ENCODE data around the gene KIRREL3. TPM values are rescaled to one million over a fixed set of nuclear protein-coding genes. Genes with fewer than 3 reads are reported as not detected.

KIRREL3 gene
- total and polyA plus RNA-seq, 2 of the 4 experiments (the other 2 are of a cell fraction) = 10.9 to 15.9 TPM

- H4K20me1 ChIP-seq (ENCODE audit: insufficient read depth, low read length) = no peaks in the 10 kb centered on the region
- no peak overlapping the region for H3K14ac ChIP-seq (replicated peaks; ENCODE audit: low read depth, low read length)
- no peak overlapping the region for H2BK120ac ChIP-seq (ENCODE audit: low read depth, low read length)
- H3K9ac ChIP-seq (ENCODE audit: low read depth, low read length) = no peak overlapping the region
- no peak overlapping the region for H2BK20ac ChIP-seq (ENCODE audit: low read depth, low read length)
- POLR2A ChIA-PET (ENCODE audit: unreplicated experiment) = no interaction called here
- H2AK9ac ChIP-seq (replicated peaks; ENCODE audit: low read depth, low read length, poor library complexity) = no peak overlapping the region
- intact Hi-C loops (cut with micrococcal nuclease) = no loop called here
- WGBS, 2 experiments (ENCODE audit: extremely low coverage in 2 of 2, insufficient read length in 1 of 2) = 59% methylated on average over 7 of the region's 21 CpGs; no CpG with 5 or more reads in 1 of the 2 experiments
- no peak overlapping the region for H3K4me3 ChIP-seq (ENCODE audit: insufficient read depth, low read depth, low read length)
- dilution Hi-C loops (cut with HindIII; ENCODE audit: low sequenced_read_pairs, unreplicated experiment) = no loop called here
- no peak overlapping the region for H4K5ac ChIP-seq (ENCODE audit: low read depth, low read length)
- H3K27me3 ChIP-seq (ENCODE audit: control insufficient read depth, insufficient read depth, low read length) = no peaks in the 10 kb centered on the region
- H3K4me1 ChIP-seq (ENCODE audit: control insufficient read depth, insufficient read depth, low read length) = peaks cover 5% of the 10 kb centered on the region
- H3K9me1 ChIP-seq (ENCODE audit: insufficient read depth, low read length) = peaks cover 5% of the 10 kb centered on the region; the same call in 1 of the 2 replicates
- no peaks in the 10 kb centered on the region for H3K36me3 ChIP-seq (ENCODE audit: control insufficient read depth, insufficient read depth, low read length)
- H2AK5ac ChIP-seq (ENCODE audit: low read depth, low read length) = no peak overlapping the region
- BruUV-seq (replicated peaks) = no TSS peak
- no peaks in the 10 kb centered on the region for H3K9me3 ChIP-seq (ENCODE audit: control insufficient read depth, insufficient read depth, low read length)
- in situ Hi-C loops (cut with MboI; ENCODE audit: low sequenced_read_pairs) = no loop called here
- no peak overlapping the region for H3K56ac ChIP-seq (ENCODE audit: extremely low read depth, insufficient read depth, low read length)
- peak; percentile 41 for ATAC-seq (ENCODE audit: low read depth)
- no peak overlapping the region for H3K27ac ChIP-seq (ENCODE audit: insufficient read depth, low read length)
- H3K18ac ChIP-seq (ENCODE audit: low read depth, low read length) = no peak overlapping the region
- H3K4ac ChIP-seq (ENCODE audit: low read depth, low read length) = no peak overlapping the region
- H4K8ac ChIP-seq (ENCODE audit: low read depth in 2 of 2, low read length in 2 of 2) = no peak overlapping the region
- H3K79me1 ChIP-seq (ENCODE audit: low read depth in 1 of 2, low read length in 2 of 2) = no peaks in the 10 kb centered on the region
- DNase-seq = peak; percentile 41
- H2AFZ ChIP-seq (replicated peaks; ENCODE audit: low read length, poor library complexity) = peak overlapping the region; percentile 24
- H3K23ac ChIP-seq (ENCODE audit: low read depth, low read length) = no peak overlapping the region
- no peak overlapping the region for H2BK15ac ChIP-seq (ENCODE audit: low read depth, low read length)
- H3K4me2 ChIP-seq (ENCODE audit: low read depth, low read length) = no peak overlapping the region
- no peak overlapping the region for H2BK5ac ChIP-seq (ENCODE audit: low read depth, low read length, poor library complexity, severe bottlenecking)
- CTCF ChIA-PET = interaction anchor here (2.4 kb wide), 1 partner anchor 10 kb away, joined by 11 read pairs; no protein-coding TSS in a partner anchor
- no peak overlapping the region; the same call in 1 of the 2 replicates for H4K91ac ChIP-seq (ENCODE audit: insufficient read depth, low read depth, low read length)
- TF ChIP-seq NFE2L2 (IDR thresholded peaks at IDR 0.05; ENCODE audit: low read depth, low read length) (no peak), POLR2A (IDR thresholded peaks at IDR 0.05; ENCODE audit: low read depth, low read length) (no peak), ELK1 (IDR thresholded peaks at IDR 0.05; ENCODE audit: borderline replicate concordance, low read depth, low read length) (no peak), RAD21 (IDR thresholded peaks at IDR 0.05; ENCODE audit: low read length) (no peak), CTCF (conservative IDR thresholded peaks at IDR 0.05; ENCODE audit: low read depth, low read length) (no peak), MXI1 (IDR thresholded peaks at IDR 0.05; ENCODE audit: borderline replicate concordance, low read depth, low read length) (no peak), MAFK (IDR thresholded peaks at IDR 0.05; ENCODE audit: low read depth, low read length) (no peak), CEBPB (IDR thresholded peaks at IDR 0.05; ENCODE audit: low read depth, low read length) (no peak), USF2 (IDR thresholded peaks at IDR 0.05; ENCODE audit: low read depth, low read length) (no peak), MAZ (IDR thresholded peaks at IDR 0.05; ENCODE audit: borderline replicate concordance, low read depth, low read length) (no peak), CHD1 (IDR thresholded peaks at IDR 0.05; ENCODE audit: low read depth, low read length) (no peak), RFX5 (IDR thresholded peaks at IDR 0.05; ENCODE audit: low read depth, low read length) (no peak), FOS (IDR thresholded peaks at IDR 0.05; ENCODE audit: low read depth, low read length) (no peak), BHLHE40 (IDR thresholded peaks at IDR 0.05; ENCODE audit: low read depth, low read length) (no peak), SMC3 (IDR thresholded peaks at IDR 0.05; ENCODE audit: low read depth, low read length) (no peak)
Observed at GRCh38 chr11:126489836-126490660, 510.5 kb downstream of the KIRREL3 start.

Measured in IMR-90 (cell line).